ENCODE results near the gene EFR3B. TPM values are rescaled to one million over a fixed set of nuclear protein-coding genes. Genes with fewer than 3 reads are reported as not detected.

Gene EFR3B
- total RNA-seq, 1 experiment from 2014 or later = 8.9 TPM

DNA sequence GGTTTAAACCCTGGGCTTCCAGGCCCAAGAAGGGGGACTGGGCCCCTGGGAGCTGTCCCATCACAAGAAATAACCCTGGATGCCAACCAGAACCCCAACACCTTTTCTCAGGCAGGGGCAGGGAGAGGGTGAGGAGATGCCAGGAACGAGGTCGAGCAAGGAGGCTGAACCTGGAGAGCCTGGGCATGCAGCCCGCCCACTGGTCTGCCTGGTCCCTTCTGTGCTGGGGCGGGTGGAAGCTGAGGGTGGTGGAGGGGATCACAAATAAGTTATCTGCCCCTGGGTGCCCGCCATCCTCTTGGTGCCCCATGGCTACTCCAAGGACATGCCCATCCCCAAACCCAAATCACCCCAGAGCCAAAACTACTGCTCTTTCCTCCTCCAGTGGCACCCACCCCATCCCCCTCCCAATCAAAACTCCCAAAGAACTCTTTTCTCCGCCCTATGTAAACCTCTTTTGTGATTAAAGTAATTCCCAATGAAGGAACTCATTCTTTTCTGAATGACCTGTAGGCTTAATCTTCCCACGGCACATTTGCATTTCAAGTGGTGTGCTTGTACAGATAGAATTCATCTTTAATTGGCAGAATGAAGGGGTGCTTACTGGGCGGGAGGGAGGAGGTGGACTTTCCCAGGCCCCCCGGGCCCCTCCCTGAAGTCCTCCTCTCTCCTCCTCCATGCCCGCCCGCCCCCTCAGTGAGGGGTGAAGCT lies 47.9 kb downstream of the EFR3B start (continued):
- peak; percentile 81 for TF ChIP-seq ZNF263 (CRISPR knock-in tag; IDR thresholded peaks at IDR 0.05; ENCODE audit: low read depth)

DNA sequence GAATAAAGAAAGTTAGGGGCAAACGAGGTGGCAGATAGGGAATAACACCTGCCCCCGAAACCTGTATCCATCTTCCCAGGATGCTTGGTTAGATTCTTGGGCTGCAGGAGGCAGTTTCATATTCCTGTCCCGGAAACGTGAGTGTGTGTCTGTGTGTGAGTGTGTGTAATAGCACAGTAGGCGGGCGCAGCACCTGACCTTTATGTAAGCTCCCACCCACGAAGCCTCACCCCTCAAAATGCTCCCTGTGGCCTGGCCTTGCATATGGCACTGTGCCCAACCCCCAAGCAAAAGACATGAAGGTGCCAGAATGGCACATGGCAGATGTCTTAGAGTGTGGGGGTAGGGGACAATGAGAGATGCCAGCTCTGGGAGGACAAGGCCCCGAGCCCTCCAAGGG lies 48.9 kb downstream of the EFR3B start:
- Mint-ChIP-seq H3K9me3 (no peaks in the 10 kb centered on the region), H3K27ac (no peak overlapping the region), H3K4me3 (no peak overlapping the region), H3K36me3 (peaks cover 11% of the 10 kb centered on the region), H3K4me1 (peaks cover 35% of the 10 kb centered on the region), H3K27me3 (ENCODE audit: low read depth) (peaks cover 46% of the 10 kb centered on the region)
- ChIA-PET POLR2A (interaction anchor here (0.6 kb wide), 1 partner anchor 88 kb away, joined by 3 read pairs; no protein-coding TSS in a partner anchor), CTCF (interaction anchor here (3.5 kb wide), 1 partner anchor 38 kb away, joined by 16 read pairs; no protein-coding TSS in a partner anchor)
- ATAC-seq = no peak
- TF ChIP-seq, protein P1, sequence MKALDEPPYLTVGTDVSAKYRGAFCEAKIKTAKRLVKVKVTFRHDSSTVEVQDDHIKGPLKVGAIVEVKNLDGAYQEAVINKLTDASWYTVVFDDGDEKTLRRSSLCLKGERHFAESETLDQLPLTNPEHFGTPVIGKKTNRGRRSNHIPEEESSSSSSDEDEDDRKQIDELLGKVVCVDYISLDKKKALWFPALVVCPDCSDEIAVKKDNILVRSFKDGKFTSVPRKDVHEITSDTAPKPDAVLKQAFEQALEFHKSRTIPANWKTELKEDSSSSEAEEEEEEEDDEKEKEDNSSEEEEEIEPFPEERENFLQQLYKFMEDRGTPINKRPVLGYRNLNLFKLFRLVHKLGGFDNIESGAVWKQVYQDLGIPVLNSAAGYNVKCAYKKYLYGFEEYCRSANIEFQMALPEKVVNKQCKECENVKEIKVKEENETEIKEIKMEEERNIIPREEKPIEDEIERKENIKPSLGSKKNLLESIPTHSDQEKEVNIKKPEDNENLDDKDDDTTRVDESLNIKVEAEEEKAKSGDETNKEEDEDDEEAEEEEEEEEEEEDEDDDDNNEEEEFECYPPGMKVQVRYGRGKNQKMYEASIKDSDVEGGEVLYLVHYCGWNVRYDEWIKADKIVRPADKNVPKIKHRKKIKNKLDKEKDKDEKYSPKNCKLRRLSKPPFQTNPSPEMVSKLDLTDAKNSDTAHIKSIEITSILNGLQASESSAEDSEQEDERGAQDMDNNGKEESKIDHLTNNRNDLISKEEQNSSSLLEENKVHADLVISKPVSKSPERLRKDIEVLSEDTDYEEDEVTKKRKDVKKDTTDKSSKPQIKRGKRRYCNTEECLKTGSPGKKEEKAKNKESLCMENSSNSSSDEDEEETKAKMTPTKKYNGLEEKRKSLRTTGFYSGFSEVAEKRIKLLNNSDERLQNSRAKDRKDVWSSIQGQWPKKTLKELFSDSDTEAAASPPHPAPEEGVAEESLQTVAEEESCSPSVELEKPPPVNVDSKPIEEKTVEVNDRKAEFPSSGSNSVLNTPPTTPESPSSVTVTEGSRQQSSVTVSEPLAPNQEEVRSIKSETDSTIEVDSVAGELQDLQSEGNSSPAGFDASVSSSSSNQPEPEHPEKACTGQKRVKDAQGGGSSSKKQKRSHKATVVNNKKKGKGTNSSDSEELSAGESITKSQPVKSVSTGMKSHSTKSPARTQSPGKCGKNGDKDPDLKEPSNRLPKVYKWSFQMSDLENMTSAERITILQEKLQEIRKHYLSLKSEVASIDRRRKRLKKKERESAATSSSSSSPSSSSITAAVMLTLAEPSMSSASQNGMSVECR (CRISPR knock-in tag; IDR thresholded peaks at IDR 0.05; ENCODE audit: borderline replicate concordance) = no peak
- TF ChIP-seq ZNF423 (CRISPR knock-in tag; IDR thresholded peaks at IDR 0.05) = no peak
- no peak for DNase-seq (ENCODE audit: low spot score)

DNA sequence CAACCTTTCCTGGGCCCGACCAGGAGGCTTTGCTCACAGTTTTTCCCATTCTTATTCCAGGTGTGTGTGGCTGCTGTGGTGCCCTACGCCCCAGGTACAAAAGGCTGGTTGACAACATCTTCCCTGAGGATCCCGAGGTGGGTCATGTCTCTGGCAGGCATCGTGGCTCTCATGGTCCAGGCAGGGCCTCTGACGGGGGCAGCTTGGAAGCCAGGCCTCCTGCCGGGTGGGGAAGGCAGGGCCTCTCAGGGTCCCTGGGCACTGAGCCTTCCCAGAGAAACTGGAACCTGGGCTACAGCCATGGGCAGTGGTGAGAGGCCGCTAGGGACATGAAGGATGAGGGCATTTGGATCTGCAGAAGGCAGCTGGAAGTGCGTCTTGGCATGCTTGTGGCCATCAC lies 49.4 kb downstream of the EFR3B start:
- Mint-ChIP-seq H3K36me3 (peaks cover 11% of the 10 kb centered on the region), H3K4me3 (no peak overlapping the region), H3K9me3 (no peaks in the 10 kb centered on the region), H3K27me3 (ENCODE audit: low read depth) (peaks cover 46% of the 10 kb centered on the region), H3K27ac (no peak overlapping the region), H3K4me1 (peaks cover 35% of the 10 kb centered on the region)
- DNase-seq (ENCODE audit: low spot score) (no peak), ATAC-seq (no peak)
- TF ChIP-seq TP53 (CRISPR knock-in tag; IDR thresholded peaks at IDR 0.05) (no peak), ZNF317 (CRISPR knock-in tag; IDR thresholded peaks at IDR 0.05; ENCODE audit: borderline replicate concordance, low read depth) (no peak), FOXP1 (CRISPR knock-in tag; IDR thresholded peaks at IDR 0.05; ENCODE audit: borderline replicate concordance) (peak; percentile 42; the same call in 1 of the 2 replicates)
- TF ChIP-seq, protein P2, sequence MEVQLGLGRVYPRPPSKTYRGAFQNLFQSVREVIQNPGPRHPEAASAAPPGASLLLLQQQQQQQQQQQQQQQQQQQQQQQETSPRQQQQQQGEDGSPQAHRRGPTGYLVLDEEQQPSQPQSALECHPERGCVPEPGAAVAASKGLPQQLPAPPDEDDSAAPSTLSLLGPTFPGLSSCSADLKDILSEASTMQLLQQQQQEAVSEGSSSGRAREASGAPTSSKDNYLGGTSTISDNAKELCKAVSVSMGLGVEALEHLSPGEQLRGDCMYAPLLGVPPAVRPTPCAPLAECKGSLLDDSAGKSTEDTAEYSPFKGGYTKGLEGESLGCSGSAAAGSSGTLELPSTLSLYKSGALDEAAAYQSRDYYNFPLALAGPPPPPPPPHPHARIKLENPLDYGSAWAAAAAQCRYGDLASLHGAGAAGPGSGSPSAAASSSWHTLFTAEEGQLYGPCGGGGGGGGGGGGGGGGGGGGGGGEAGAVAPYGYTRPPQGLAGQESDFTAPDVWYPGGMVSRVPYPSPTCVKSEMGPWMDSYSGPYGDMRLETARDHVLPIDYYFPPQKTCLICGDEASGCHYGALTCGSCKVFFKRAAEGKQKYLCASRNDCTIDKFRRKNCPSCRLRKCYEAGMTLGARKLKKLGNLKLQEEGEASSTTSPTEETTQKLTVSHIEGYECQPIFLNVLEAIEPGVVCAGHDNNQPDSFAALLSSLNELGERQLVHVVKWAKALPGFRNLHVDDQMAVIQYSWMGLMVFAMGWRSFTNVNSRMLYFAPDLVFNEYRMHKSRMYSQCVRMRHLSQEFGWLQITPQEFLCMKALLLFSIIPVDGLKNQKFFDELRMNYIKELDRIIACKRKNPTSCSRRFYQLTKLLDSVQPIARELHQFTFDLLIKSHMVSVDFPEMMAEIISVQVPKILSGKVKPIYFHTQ (CRISPR knock-in tag; IDR thresholded peaks at IDR 0.05) = no peak
- TF ChIP-seq, protein P3, sequence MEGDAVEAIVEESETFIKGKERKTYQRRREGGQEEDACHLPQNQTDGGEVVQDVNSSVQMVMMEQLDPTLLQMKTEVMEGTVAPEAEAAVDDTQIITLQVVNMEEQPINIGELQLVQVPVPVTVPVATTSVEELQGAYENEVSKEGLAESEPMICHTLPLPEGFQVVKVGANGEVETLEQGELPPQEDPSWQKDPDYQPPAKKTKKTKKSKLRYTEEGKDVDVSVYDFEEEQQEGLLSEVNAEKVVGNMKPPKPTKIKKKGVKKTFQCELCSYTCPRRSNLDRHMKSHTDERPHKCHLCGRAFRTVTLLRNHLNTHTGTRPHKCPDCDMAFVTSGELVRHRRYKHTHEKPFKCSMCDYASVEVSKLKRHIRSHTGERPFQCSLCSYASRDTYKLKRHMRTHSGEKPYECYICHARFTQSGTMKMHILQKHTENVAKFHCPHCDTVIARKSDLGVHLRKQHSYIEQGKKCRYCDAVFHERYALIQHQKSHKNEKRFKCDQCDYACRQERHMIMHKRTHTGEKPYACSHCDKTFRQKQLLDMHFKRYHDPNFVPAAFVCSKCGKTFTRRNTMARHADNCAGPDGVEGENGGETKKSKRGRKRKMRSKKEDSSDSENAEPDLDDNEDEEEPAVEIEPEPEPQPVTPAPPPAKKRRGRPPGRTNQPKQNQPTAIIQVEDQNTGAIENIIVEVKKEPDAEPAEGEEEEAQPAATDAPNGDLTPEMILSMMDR (IDR thresholded peaks at IDR 0.05) = no peak
- CTCF ChIA-PET = interaction anchor here (3.5 kb wide), 1 partner anchor 37 kb away, joined by 16 read pairs; no protein-coding TSS in a partner anchor
- POLR2A ChIA-PET = no interaction called here

- DNase-seq (ENCODE audit: low spot score) (no peak), ATAC-seq (peak; percentile 60)
- H3K4me3 Mint-ChIP-seq = no peak overlapping the region
- no peaks in the 10 kb centered on the region for H3K9me3 Mint-ChIP-seq
- POLR2A ChIA-PET = no interaction called here
- no peaks in the 10 kb centered on the region; the same call in 1 of the 2 replicates for H3K27me3 Mint-ChIP-seq (ENCODE audit: low read depth)
- TF ChIP-seq ATF2 (CRISPR knock-in tag; IDR thresholded peaks at IDR 0.05; ENCODE audit: borderline replicate concordance, low read depth) (no peak), GABPB1 (CRISPR knock-in tag; IDR thresholded peaks at IDR 0.05) (no peak), ATF1 (CRISPR knock-in tag; IDR thresholded peaks at IDR 0.05) (no peak), PRRX2 (CRISPR knock-in tag; IDR thresholded peaks at IDR 0.05) (no peak)
- peaks cover 20% of the 10 kb centered on the region for H3K4me1 Mint-ChIP-seq
- peaks cover 10% of the 10 kb centered on the region; the same call in 1 of the 2 replicates for H3K36me3 Mint-ChIP-seq
- CTCF ChIA-PET = interaction anchor here (1.6 kb wide), 1 partner anchor 31 kb away, joined by 4 read pairs; no protein-coding TSS in a partner anchor
- H3K27ac Mint-ChIP-seq = peak overlapping the region; percentile 87; the same call in 1 of the 2 replicates
Measured at GRCh38 chr2:25098056-25098455, 56.2 kb downstream of the EFR3B start.

Measured in WTC11 (cell line).